ENCODE data around the gene PPP1R12B.

GRCh38 chr1:202591515-202591914, 243.0 kb downstream of the PPP1R12B start:
- TF ChIP-seq, protein P1, sequence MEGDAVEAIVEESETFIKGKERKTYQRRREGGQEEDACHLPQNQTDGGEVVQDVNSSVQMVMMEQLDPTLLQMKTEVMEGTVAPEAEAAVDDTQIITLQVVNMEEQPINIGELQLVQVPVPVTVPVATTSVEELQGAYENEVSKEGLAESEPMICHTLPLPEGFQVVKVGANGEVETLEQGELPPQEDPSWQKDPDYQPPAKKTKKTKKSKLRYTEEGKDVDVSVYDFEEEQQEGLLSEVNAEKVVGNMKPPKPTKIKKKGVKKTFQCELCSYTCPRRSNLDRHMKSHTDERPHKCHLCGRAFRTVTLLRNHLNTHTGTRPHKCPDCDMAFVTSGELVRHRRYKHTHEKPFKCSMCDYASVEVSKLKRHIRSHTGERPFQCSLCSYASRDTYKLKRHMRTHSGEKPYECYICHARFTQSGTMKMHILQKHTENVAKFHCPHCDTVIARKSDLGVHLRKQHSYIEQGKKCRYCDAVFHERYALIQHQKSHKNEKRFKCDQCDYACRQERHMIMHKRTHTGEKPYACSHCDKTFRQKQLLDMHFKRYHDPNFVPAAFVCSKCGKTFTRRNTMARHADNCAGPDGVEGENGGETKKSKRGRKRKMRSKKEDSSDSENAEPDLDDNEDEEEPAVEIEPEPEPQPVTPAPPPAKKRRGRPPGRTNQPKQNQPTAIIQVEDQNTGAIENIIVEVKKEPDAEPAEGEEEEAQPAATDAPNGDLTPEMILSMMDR (tag by site-specific recombination; IDR thresholded peaks at IDR 0.05): no peak
- TF ChIP-seq ZNF274 (IDR thresholded peaks at IDR 0.05; ENCODE audit: low read length): no peak
- TF ChIP-seq ZNF274 (tag by site-specific recombination; IDR thresholded peaks at IDR 0.05; ENCODE audit: borderline replicate concordance): no peak
- no peak for TF ChIP-seq ZFP37 (tag by site-specific recombination; IDR thresholded peaks at IDR 0.05)
- no peak for TF ChIP-seq ZNF335 (tag by site-specific recombination; conservative IDR thresholded peaks at IDR 0.05)
- TF ChIP-seq PATZ1 (tag by site-specific recombination; IDR thresholded peaks at IDR 0.05): no peak
- TF ChIP-seq, protein P2, sequence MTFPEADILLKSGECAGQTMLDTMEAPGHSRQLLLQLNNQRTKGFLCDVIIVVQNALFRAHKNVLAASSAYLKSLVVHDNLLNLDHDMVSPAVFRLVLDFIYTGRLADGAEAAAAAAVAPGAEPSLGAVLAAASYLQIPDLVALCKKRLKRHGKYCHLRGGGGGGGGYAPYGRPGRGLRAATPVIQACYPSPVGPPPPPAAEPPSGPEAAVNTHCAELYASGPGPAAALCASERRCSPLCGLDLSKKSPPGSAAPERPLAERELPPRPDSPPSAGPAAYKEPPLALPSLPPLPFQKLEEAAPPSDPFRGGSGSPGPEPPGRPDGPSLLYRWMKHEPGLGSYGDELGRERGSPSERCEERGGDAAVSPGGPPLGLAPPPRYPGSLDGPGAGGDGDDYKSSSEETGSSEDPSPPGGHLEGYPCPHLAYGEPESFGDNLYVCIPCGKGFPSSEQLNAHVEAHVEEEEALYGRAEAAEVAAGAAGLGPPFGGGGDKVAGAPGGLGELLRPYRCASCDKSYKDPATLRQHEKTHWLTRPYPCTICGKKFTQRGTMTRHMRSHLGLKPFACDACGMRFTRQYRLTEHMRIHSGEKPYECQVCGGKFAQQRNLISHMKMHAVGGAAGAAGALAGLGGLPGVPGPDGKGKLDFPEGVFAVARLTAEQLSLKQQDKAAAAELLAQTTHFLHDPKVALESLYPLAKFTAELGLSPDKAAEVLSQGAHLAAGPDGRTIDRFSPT (tag by site-specific recombination; IDR thresholded peaks at IDR 0.05): no peak
- TF ChIP-seq ZFP3 (tag by site-specific recombination; IDR thresholded peaks at IDR 0.05; ENCODE audit: low read depth): no peak
- TF ChIP-seq, protein P3, sequence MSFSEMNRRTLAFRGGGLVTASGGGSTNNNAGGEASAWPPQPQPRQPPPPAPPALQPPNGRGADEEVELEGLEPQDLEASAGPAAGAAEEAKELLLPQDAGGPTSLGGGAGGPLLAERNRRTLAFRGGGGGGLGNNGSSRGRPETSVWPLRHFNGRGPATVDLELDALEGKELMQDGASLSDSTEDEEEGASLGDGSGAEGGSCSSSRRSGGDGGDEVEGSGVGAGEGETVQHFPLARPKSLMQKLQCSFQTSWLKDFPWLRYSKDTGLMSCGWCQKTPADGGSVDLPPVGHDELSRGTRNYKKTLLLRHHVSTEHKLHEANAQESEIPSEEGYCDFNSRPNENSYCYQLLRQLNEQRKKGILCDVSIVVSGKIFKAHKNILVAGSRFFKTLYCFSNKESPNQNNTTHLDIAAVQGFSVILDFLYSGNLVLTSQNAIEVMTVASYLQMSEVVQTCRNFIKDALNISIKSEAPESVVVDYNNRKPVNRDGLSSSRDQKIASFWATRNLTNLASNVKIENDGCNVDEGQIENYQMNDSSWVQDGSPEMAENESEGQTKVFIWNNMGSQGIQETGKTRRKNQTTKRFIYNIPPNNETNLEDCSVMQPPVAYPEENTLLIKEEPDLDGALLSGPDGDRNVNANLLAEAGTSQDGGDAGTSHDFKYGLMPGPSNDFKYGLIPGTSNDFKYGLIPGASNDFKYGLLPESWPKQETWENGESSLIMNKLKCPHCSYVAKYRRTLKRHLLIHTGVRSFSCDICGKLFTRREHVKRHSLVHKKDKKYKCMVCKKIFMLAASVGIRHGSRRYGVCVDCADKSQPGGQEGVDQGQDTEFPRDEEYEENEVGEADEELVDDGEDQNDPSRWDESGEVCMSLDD (tag by site-specific recombination; IDR thresholded peaks at IDR 0.05): no peak
- TF ChIP-seq ZNF654 (tag by site-specific recombination; IDR thresholded peaks at IDR 0.05; ENCODE audit: low read depth): no peak
- no peak for TF ChIP-seq BCL11A (tag by site-specific recombination; IDR thresholded peaks at IDR 0.05; ENCODE audit: low read depth)
- TF ChIP-seq YY1 (tag by site-specific recombination; IDR thresholded peaks at IDR 0.05): no peak
- TF ChIP-seq ZNF138 (tag by site-specific recombination; IDR thresholded peaks at IDR 0.05; ENCODE audit: borderline replicate concordance): no peak
- no peak for TF ChIP-seq ATF2 (tag by site-specific recombination; IDR thresholded peaks at IDR 0.05; ENCODE audit: low read depth)
- TF ChIP-seq PRDM1 (tag by site-specific recombination; IDR thresholded peaks at IDR 0.05): no peak
